Upper lobe of left lung (tissue), 4 donors: Measurements from ENCODE around the gene PTPRM.

Experiments
- EP300 ChIP-seq, 4 donors: sonication (generic); formaldehyde crosslinking; IDR thresholded peaks; one replicate each; pipeline ENCODE4 v1.5.1; 2017; ENCODE audit warnings: antibody characterized with exemption in 4 of 4, control low read depth in 2 of 4
- POLR2AphosphoS5 ChIP-seq, 2 donors: sonication (generic); formaldehyde crosslinking; IDR thresholded peaks; one replicate each; pipeline ENCODE4 v1.5.1; 2017; ENCODE audit warnings: antibody characterized with exemption in 2 of 2
- TF ChIP-seq, protein P1 (sequence below), 6 experiments: fragments of 450-650 bp in 4 of 6; fragments of 200-600 bp in 2 of 6; sonication (generic) in 2 of 6; IDR thresholded peaks; one replicate each; pipeline ENCODE4 v1.5.1; 2016 to 2019; ENCODE audit warnings: antibody characterized with exemption in 6 of 6

DNA sequence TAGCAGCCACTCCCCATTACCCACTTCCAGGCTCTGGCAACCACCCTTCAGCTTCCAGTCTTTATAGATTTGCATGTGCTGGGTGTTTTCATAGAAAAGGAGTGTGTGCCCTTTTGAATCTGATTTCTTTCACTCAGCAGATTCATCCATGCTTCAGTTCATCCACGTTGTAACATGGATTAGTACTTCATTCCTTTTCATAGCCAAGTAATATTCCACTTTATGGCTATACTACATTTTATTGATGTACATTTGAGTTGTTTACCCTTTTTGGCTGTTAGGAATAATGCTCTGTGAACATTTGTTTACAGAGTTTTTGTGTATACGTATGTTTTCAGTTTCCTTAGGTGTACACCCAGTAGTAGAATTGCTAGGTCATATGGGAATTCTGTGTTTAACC, 836.6 kb downstream of the PTPRM start:
- TF ChIP-seq, protein P1, sequence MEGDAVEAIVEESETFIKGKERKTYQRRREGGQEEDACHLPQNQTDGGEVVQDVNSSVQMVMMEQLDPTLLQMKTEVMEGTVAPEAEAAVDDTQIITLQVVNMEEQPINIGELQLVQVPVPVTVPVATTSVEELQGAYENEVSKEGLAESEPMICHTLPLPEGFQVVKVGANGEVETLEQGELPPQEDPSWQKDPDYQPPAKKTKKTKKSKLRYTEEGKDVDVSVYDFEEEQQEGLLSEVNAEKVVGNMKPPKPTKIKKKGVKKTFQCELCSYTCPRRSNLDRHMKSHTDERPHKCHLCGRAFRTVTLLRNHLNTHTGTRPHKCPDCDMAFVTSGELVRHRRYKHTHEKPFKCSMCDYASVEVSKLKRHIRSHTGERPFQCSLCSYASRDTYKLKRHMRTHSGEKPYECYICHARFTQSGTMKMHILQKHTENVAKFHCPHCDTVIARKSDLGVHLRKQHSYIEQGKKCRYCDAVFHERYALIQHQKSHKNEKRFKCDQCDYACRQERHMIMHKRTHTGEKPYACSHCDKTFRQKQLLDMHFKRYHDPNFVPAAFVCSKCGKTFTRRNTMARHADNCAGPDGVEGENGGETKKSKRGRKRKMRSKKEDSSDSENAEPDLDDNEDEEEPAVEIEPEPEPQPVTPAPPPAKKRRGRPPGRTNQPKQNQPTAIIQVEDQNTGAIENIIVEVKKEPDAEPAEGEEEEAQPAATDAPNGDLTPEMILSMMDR (IDR thresholded peaks at IDR 0.05), result no peak
- no peak for TF ChIP-seq POLR2AphosphoS5 (IDR thresholded peaks at IDR 0.05)
- no peak for TF ChIP-seq EP300 (IDR thresholded peaks at IDR 0.05)
